ENCODE measurements around the gene G2E3.

G2E3 gene

GRCh38 chr14:30559638-30560091 is 707 bp downstream of the G2E3 start:
- H3K9ac ChIP-seq (ENCODE audit: low read length in 5 of 5) = peak overlapping the region; percentile 91 to 96 (median 94)
- no peaks in the 10 kb centered on the region for H3K27me3 ChIP-seq (ENCODE audit: control insufficient read depth in 5 of 5, insufficient read depth in 4 of 5, low read length in 5 of 5)
- H3K4me3 ChIP-seq (ENCODE audit: low read depth in 1 of 5, low read length in 5 of 5) = peak overlapping the region; percentile 83 to 98 (median 97)
- peak overlapping the region; percentile 77 for H3K27ac ChIP-seq (ENCODE audit: low read depth, low read length)
- H3K9me3 ChIP-seq (ENCODE audit: control insufficient read depth in 5 of 5, low read length in 5 of 5) = no peaks in the 10 kb centered on the region
- no peaks in the 10 kb centered on the region for H3K36me3 ChIP-seq (ENCODE audit: control insufficient read depth in 5 of 5, insufficient read depth in 5 of 5, low read length in 5 of 5)
- H3K4me1 ChIP-seq (ENCODE audit: control insufficient read depth in 5 of 5, insufficient read depth in 5 of 5, low read length in 5 of 5) = peaks cover 0 to 22% (median 20%) of the 10 kb centered on the region in 5 donors

- H3K27ac ChIP-seq (ENCODE audit: low read depth, low read length) = no peak overlapping the region
- no peaks in the 10 kb centered on the region for H3K36me3 ChIP-seq (ENCODE audit: control insufficient read depth in 5 of 5, insufficient read depth in 5 of 5, low read length in 5 of 5)
- no peaks in the 10 kb centered on the region for H3K27me3 ChIP-seq (ENCODE audit: control insufficient read depth in 5 of 5, insufficient read depth in 4 of 5, low read length in 5 of 5)
- peaks cover 0 to 22% (median 20%) of the 10 kb centered on the region in 5 donors for H3K4me1 ChIP-seq (ENCODE audit: control insufficient read depth in 5 of 5, insufficient read depth in 5 of 5, low read length in 5 of 5)
- no peaks in the 10 kb centered on the region for H3K9me3 ChIP-seq (ENCODE audit: control insufficient read depth in 5 of 5, low read length in 5 of 5)
- H3K9ac ChIP-seq (ENCODE audit: low read length in 5 of 5) = no peak overlapping the region
- H3K4me3 ChIP-seq (ENCODE audit: low read depth in 1 of 5, low read length in 5 of 5) = peak overlapping the region in 1 of 5 donors; percentile 22
Observed at GRCh38 chr14:30560581-30560980, 1.6 kb downstream of the G2E3 start.

- Histone ChIP-seq H3K4me3 (ENCODE audit: low read depth in 1 of 5, low read length in 5 of 5) (no peak overlapping the region), H3K4me1 (ENCODE audit: control insufficient read depth in 5 of 5, insufficient read depth in 5 of 5, low read length in 5 of 5) (peaks cover 0 to 15% (median 13%) of the 10 kb centered on the region in 5 donors), H3K36me3 (ENCODE audit: control insufficient read depth in 5 of 5, insufficient read depth in 5 of 5, low read length in 5 of 5) (no peaks in the 10 kb centered on the region), H3K27ac (ENCODE audit: low read depth, low read length) (no peak overlapping the region), H3K9me3 (ENCODE audit: control insufficient read depth in 5 of 5, low read length in 5 of 5) (no peaks in the 10 kb centered on the region), H3K9ac (ENCODE audit: low read length in 5 of 5) (no peak overlapping the region), H3K27me3 (ENCODE audit: control insufficient read depth in 5 of 5, insufficient read depth in 4 of 5, low read length in 5 of 5) (no peaks in the 10 kb centered on the region)
Observed at GRCh38 chr14:30564235-30564867, 5.4 kb downstream of the G2E3 start.

GRCh38 chr14:30564868-30565248 is 5.9 kb downstream of the G2E3 start:
- Histone ChIP-seq H3K9me3 (ENCODE audit: control insufficient read depth in 5 of 5, low read length in 5 of 5) (no peaks in the 10 kb centered on the region), H3K27me3 (ENCODE audit: control insufficient read depth in 5 of 5, insufficient read depth in 4 of 5, low read length in 5 of 5) (no peaks in the 10 kb centered on the region), H3K27ac (ENCODE audit: low read depth, low read length) (no peak overlapping the region), H3K4me3 (ENCODE audit: low read depth in 1 of 5, low read length in 5 of 5) (no peak overlapping the region), H3K9ac (ENCODE audit: low read length in 5 of 5) (no peak overlapping the region), H3K36me3 (ENCODE audit: control insufficient read depth in 5 of 5, insufficient read depth in 5 of 5, low read length in 5 of 5) (no peaks in the 10 kb centered on the region), H3K4me1 (ENCODE audit: control insufficient read depth in 5 of 5, insufficient read depth in 5 of 5, low read length in 5 of 5) (peaks cover 0 to 13% (median 10%) of the 10 kb centered on the region in 5 donors)

GRCh38 chr14:30569216-30569902 is 10.4 kb downstream of the G2E3 start:
- no peak overlapping the region for H3K4me3 ChIP-seq (ENCODE audit: low read depth in 1 of 5, low read length in 5 of 5)
- no peak overlapping the region for H3K9ac ChIP-seq (ENCODE audit: low read length in 5 of 5)
- no peaks in the 10 kb centered on the region for H3K27me3 ChIP-seq (ENCODE audit: control insufficient read depth in 5 of 5, insufficient read depth in 4 of 5, low read length in 5 of 5)
- H3K36me3 ChIP-seq (ENCODE audit: control insufficient read depth in 5 of 5, insufficient read depth in 5 of 5, low read length in 5 of 5) = no peaks in the 10 kb centered on the region
- H3K9me3 ChIP-seq (ENCODE audit: control insufficient read depth in 5 of 5, low read length in 5 of 5) = no peaks in the 10 kb centered on the region
- no peak overlapping the region for H3K27ac ChIP-seq (ENCODE audit: low read depth, low read length)
- H3K4me1 ChIP-seq (ENCODE audit: control insufficient read depth in 5 of 5, insufficient read depth in 5 of 5, low read length in 5 of 5) = peaks cover 0 to 10% (median 8%) of the 10 kb centered on the region in 5 donors

GRCh38 chr14:30569903-30570226 is 10.9 kb downstream of the G2E3 start:
- Histone ChIP-seq H3K4me3 (ENCODE audit: low read depth in 1 of 5, low read length in 5 of 5) (no peak overlapping the region), H3K9me3 (ENCODE audit: control insufficient read depth in 5 of 5, low read length in 5 of 5) (no peaks in the 10 kb centered on the region)

GRCh38 chr14:30572237-30572636 is 13.3 kb downstream of the G2E3 start:
- H3K4me1 ChIP-seq (ENCODE audit: control insufficient read depth in 5 of 5, insufficient read depth in 5 of 5, low read length in 5 of 5) = peaks cover 0 to 10% (median 8%) of the 10 kb centered on the region in 5 donors

More at GRCh38 chr14:30569903-30570226, 10.9 kb downstream of the G2E3 start:
- Histone ChIP-seq H3K36me3 (ENCODE audit: control insufficient read depth in 5 of 5, insufficient read depth in 5 of 5, low read length in 5 of 5) (no peaks in the 10 kb centered on the region), H3K27me3 (ENCODE audit: control insufficient read depth in 5 of 5, insufficient read depth in 4 of 5, low read length in 5 of 5) (no peaks in the 10 kb centered on the region), H3K9ac (ENCODE audit: low read length in 5 of 5) (no peak overlapping the region), H3K4me1 (ENCODE audit: control insufficient read depth in 5 of 5, insufficient read depth in 5 of 5, low read length in 5 of 5) (peaks cover 0 to 10% (median 8%) of the 10 kb centered on the region in 5 donors), H3K27ac (ENCODE audit: low read depth, low read length) (no peak overlapping the region)

GRCh38 chr14:30572771-30573170 is 13.8 kb downstream of the G2E3 start:
- H3K9me3 ChIP-seq (ENCODE audit: control insufficient read depth in 5 of 5, low read length in 5 of 5) = no peaks in the 10 kb centered on the region

More at GRCh38 chr14:30572237-30572636, 13.3 kb downstream of the G2E3 start:
- Histone ChIP-seq H3K27ac (ENCODE audit: low read depth, low read length) (no peak overlapping the region), H3K36me3 (ENCODE audit: control insufficient read depth in 5 of 5, insufficient read depth in 5 of 5, low read length in 5 of 5) (no peaks in the 10 kb centered on the region), H3K9ac (ENCODE audit: low read length in 5 of 5) (no peak overlapping the region), H3K4me3 (ENCODE audit: low read depth in 1 of 5, low read length in 5 of 5) (no peak overlapping the region), H3K27me3 (ENCODE audit: control insufficient read depth in 5 of 5, insufficient read depth in 4 of 5, low read length in 5 of 5) (no peaks in the 10 kb centered on the region), H3K9me3 (ENCODE audit: control insufficient read depth in 5 of 5, low read length in 5 of 5) (no peaks in the 10 kb centered on the region)

GRCh38 chr14:30573226-30573814 is 14.4 kb downstream of the G2E3 start:
- H3K9me3 ChIP-seq (ENCODE audit: control insufficient read depth in 5 of 5, low read length in 5 of 5) = no peaks in the 10 kb centered on the region
- H3K4me3 ChIP-seq (ENCODE audit: low read depth in 1 of 5, low read length in 5 of 5) = no peak overlapping the region
- H3K36me3 ChIP-seq (ENCODE audit: control insufficient read depth in 5 of 5, insufficient read depth in 5 of 5, low read length in 5 of 5) = no peaks in the 10 kb centered on the region
- H3K27ac ChIP-seq (ENCODE audit: low read depth, low read length) = no peak overlapping the region
- peaks cover 0 to 10% (median 8%) of the 10 kb centered on the region in 5 donors for H3K4me1 ChIP-seq (ENCODE audit: control insufficient read depth in 5 of 5, insufficient read depth in 5 of 5, low read length in 5 of 5)
- no peak overlapping the region for H3K9ac ChIP-seq (ENCODE audit: low read length in 5 of 5)
- H3K27me3 ChIP-seq (ENCODE audit: control insufficient read depth in 5 of 5, insufficient read depth in 4 of 5, low read length in 5 of 5) = no peaks in the 10 kb centered on the region

More at GRCh38 chr14:30572771-30573170, 13.8 kb downstream of the G2E3 start:
- Histone ChIP-seq H3K27me3 (ENCODE audit: control insufficient read depth in 5 of 5, insufficient read depth in 4 of 5, low read length in 5 of 5) (no peaks in the 10 kb centered on the region), H3K36me3 (ENCODE audit: control insufficient read depth in 5 of 5, insufficient read depth in 5 of 5, low read length in 5 of 5) (no peaks in the 10 kb centered on the region), H3K4me3 (ENCODE audit: low read depth in 1 of 5, low read length in 5 of 5) (no peak overlapping the region), H3K9ac (ENCODE audit: low read length in 5 of 5) (no peak overlapping the region), H3K4me1 (ENCODE audit: control insufficient read depth in 5 of 5, insufficient read depth in 5 of 5, low read length in 5 of 5) (peaks cover 0 to 10% (median 8%) of the 10 kb centered on the region in 5 donors), H3K27ac (ENCODE audit: low read depth, low read length) (no peak overlapping the region)

GRCh38 chr14:30573966-30574365 is 15.0 kb downstream of the G2E3 start:
- Histone ChIP-seq H3K27ac (ENCODE audit: low read depth, low read length) (no peak overlapping the region), H3K9me3 (ENCODE audit: control insufficient read depth in 5 of 5, low read length in 5 of 5) (no peaks in the 10 kb centered on the region), H3K27me3 (ENCODE audit: control insufficient read depth in 5 of 5, insufficient read depth in 4 of 5, low read length in 5 of 5) (no peaks in the 10 kb centered on the region), H3K4me3 (ENCODE audit: low read depth in 1 of 5, low read length in 5 of 5) (no peak overlapping the region), H3K9ac (ENCODE audit: low read length in 5 of 5) (no peak overlapping the region), H3K36me3 (ENCODE audit: control insufficient read depth in 5 of 5, insufficient read depth in 5 of 5, low read length in 5 of 5) (no peaks in the 10 kb centered on the region), H3K4me1 (ENCODE audit: control insufficient read depth in 5 of 5, insufficient read depth in 5 of 5, low read length in 5 of 5) (peaks cover 0 to 10% (median 8%) of the 10 kb centered on the region in 5 donors)
